HTERT RPE-1 (cell line): ENCODE data around the gene EPX.
"Not testable (repeated sequence)": the region's sequence is repeated elsewhere in the genome, so short reads cannot be mapped to it uniquely, and the experiment has no call there.

Experiments
- in situ Hi-C: fragments of 300-500 bp; cut with MboI; formaldehyde crosslinking; loops from 4 replicates; pipeline ENCODE4 v1.14.3; 2020; ENCODE audit warnings: low sequenced_read_pairs

Gene EPX, protein sequence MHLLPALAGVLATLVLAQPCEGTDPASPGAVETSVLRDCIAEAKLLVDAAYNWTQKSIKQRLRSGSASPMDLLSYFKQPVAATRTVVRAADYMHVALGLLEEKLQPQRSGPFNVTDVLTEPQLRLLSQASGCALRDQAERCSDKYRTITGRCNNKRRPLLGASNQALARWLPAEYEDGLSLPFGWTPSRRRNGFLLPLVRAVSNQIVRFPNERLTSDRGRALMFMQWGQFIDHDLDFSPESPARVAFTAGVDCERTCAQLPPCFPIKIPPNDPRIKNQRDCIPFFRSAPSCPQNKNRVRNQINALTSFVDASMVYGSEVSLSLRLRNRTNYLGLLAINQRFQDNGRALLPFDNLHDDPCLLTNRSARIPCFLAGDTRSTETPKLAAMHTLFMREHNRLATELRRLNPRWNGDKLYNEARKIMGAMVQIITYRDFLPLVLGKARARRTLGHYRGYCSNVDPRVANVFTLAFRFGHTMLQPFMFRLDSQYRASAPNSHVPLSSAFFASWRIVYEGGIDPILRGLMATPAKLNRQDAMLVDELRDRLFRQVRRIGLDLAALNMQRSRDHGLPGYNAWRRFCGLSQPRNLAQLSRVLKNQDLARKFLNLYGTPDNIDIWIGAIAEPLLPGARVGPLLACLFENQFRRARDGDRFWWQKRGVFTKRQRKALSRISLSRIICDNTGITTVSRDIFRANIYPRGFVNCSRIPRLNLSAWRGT

GRCh38 chr17:58192612-58193011 is at the start of gene EPX:
TSS of gene EPX (plus strand) at chr17:58192726. CDS start at chr17:58192847, 121 bp downstream.
- in situ Hi-C loops: no loop called here

GRCh38 chr17:58143335-58143734 is 49.2 kb upstream of the EPX start:
- in situ Hi-C loops: not testable (repeated sequence)

DNA sequence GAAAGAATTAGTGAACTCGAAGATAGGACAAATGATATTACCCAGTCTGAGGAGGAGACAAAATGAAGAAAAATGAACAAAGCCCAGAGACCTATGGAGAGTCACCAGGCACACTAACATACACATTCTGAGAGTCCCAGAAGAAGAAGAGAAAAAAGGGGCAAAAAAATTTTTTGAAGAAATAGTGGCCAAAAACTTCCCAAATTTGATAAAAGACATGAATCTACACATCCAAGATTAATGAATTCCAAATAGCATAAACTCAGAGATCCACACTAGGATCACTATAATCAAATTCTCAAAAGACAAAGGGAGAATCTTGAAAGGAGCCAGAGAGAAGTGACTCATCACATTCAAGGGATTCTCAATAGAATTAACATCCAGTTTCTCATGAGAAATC is 47.7 kb upstream of the EPX start:
- in situ Hi-C loops: no loop called here

- in situ Hi-C loops: no loop called here
Measured at GRCh38 chr17:58147930-58148434, 44.5 kb upstream of the EPX start, which contains the start of gene OR4D1. TSS of gene OR4D1 (plus strand) at chr17:58148384. CDS start at chr17:58155154, 6,770 bp downstream.

- in situ Hi-C loops: no loop called here
Measured at GRCh38 chr17:58148609-58149008, 43.9 kb upstream of the EPX start.

DNA sequence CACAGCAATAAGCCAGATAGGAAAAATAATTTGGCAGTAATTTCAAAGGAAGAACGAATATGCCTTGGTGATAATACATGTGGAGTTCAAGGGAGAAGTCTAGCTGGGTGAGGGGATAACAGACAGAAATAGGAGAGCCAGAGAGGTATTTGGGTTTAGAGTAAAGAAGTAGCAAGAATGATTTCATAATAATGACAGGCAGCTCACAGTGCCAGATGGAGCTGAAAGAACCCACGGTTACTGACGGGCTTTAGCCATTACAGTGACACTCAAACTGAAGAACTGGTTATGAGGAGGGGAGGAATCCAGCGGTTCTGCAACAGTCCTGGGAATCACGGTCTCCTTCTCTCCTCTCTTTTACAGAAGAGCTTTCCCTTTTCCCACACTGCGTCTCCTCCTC is 42.1 kb upstream of the EPX start:
- in situ Hi-C loops: no loop called here

- in situ Hi-C loops: no loop called here
Measured at GRCh38 chr17:58153046-58153445, 39.5 kb upstream of the EPX start.

GRCh38 chr17:58153671-58154070 is 38.9 kb upstream of the EPX start:
- in situ Hi-C loops: no loop called here

GRCh38 chr17:58156839-58157803 is 35.4 kb upstream of the EPX start:
- in situ Hi-C loops: no loop called here

DNA sequence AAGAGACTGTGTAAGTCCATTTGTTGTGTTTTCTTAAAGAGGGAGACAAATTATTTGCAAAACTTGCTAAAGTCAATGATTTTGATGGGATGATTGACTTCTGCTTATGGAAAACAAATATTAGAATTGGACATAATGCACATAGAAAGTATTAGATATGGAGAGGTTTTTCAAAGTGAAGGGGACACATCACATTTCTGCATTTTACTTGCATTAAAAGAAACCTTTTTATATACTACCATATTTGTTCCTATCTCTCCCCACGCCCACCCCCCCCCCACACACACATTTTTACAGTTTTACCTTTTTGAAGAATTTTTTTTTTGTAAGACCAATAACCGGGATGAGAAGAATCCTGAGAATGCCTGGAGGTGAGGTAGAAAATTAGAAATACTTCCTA is 34.3 kb upstream of the EPX start:
- in situ Hi-C loops: no loop called here

- in situ Hi-C loops: no loop called here
Measured at GRCh38 chr17:58161566-58161965, 31.0 kb upstream of the EPX start.

DNA sequence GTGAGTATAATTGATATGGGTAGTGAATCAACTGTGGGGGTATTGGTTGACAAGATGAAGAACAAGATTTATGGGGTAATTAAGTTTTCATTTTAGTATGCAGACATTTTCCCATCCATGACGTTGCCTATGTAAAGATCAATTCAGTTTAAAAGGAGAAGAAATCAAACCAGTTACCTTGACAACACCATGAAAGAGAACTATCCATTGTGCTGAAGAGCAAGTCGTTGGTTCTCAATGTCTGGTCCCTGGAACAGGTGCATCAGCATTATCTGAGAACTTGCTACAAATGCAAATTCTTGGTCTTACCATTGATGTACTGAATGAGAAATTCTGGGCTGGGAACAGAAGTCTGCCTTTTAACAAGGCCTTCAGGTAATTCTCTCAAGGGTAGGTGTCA is 26.5 kb upstream of the EPX start:
- in situ Hi-C loops: no loop called here

DNA sequence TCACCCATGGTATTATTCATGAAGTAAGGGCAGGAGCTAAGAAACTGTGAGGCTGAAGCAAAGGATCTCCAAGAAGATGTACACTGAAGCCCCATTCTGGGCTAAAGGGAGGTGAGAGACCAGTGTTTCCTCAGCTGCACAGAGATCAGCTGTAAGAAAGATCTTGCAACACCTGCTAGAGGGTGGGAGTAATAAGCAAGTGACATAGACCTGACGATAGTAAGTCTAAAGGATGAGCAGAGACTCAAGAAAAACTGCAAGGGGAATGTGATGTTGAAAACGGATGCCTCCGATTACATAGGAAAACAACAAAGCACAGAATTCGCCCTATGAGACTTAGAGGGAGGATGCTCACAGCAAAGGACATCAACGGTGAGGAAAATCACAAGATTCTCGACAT is 25.8 kb upstream of the EPX start, which contains the start of gene OR4D2:
Gene OR4D2 (plus strand): TSS at position 301 of the 400 bp plus-strand sequence. CDS start 2,674 bp downstream, outside the sequence.
- in situ Hi-C loops: no loop called here

DNA sequence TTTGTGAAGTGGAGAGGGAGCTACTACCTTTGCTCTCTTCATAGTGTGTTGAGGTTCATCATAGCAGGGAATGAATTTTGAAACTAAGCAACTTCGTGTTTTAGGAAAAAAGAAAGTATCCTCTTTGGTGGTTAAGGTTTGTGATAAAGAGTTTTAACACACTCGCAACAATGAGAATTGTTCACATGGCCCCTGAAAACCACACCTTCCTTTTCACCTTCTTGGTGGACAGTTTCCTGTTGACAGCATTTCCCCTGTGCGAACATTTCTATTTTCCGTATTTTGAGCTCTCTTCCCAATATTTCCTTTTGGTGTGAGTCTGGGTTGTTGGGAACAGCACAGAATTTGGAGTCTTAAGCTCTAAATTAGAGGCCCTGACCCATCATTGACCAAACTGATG is 21.9 kb upstream of the EPX start:
- in situ Hi-C loops: no loop called here

DNA sequence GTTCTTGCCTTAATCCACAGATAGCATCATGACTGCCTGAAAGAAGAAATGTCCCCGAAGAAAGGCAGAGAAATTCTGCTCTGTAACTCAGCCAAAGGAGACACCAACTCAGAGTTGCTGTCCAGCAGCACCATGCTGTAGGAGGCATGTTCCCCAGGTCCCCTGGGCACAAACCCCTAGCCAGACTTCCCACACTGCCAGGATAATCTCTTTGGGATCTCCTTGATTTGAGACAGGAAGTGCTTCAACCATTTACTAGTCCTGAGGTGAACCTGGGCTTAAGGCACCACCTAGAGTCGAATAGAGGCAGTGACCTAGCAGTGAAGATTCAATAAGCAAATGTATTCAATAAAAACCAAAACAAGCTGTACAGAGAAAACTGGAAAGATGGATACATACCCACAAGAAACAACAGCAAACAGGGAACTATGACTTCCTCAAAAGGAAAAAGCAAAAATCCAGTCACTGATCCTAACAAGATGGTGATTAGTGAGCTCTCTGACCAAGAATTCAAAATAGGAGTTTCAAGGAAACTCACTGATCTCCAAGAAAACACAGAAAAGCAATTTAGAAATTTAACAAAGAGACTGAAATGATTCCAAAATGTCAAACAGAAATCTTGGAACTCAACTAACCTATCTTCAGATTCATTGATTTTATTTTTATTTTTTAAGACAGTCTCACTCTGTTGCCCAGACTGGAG is 20.0 kb upstream of the EPX start:
- in situ Hi-C loops: no loop called here

- in situ Hi-C loops: no loop called here
Measured at GRCh38 chr17:58174871-58175270, 17.7 kb upstream of the EPX start.

GRCh38 chr17:58176200-58176599 is 16.3 kb upstream of the EPX start:
- in situ Hi-C loops: no loop called here

DNA sequence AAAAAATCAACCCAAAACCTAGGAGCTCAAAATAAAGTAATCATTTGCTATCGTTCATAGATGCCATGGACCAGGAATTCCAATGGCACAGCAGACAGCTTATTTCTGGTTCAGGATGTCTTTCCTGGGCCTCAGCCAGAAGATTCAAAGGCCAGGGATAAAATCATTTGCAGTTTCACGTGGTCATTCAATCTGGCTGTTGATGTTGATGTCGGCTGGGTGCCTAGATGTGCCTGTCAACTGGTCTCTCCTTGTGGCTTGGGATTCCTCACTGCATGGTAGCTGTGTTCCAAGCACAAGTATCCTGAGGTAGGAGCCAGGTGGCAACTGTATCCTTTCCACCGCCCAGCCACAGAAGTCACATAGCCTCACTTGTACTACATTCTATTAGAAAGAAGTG is 10.7 kb upstream of the EPX start:
- in situ Hi-C loops: no loop called here

GRCh38 chr17:58183514-58183913 is 9.0 kb upstream of the EPX start:
- in situ Hi-C loops: no loop called here

DNA sequence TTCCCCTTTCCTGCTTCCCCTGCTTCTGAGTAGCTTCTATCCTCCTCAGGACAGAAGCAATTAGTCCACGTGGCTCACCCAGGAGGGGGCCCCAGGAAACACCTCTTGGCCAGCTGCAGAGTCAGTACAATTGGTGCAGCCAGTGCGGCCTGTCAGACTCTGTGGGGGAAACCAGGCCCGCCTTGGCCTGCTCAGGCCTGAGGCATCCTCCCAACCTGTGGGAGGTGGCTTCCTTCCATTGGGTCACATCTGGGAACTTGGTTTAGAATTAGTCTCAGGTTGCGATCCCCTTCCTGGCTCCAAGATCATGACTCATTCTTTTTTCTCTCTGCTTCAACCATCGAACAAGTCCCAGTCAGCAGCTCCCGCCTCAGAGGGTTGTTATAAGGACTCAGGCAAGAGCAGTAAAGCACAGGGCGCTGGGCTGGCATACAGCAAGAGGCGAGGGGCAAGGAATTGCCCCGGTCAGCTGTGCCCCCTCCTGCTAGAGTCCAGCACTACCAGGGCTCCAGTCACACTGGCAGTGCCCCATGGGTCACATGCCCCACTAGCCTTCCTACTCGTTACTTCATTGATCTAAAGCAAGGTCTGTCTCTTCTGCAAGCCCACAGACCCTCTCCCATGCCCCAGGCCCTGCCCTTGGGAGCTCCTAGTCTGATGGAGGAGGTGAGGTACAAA is 8.1 kb upstream of the EPX start:
- in situ Hi-C loops: no loop called here
